ENCODE data around the gene CTNNA3. TPM values are rescaled to one million over a fixed set of nuclear protein-coding genes. Genes with fewer than 3 reads are reported as not detected.

CTNNA3 gene
- total RNA-seq, 1 experiment from 2014 or later = 0.20 TPM

DNA sequence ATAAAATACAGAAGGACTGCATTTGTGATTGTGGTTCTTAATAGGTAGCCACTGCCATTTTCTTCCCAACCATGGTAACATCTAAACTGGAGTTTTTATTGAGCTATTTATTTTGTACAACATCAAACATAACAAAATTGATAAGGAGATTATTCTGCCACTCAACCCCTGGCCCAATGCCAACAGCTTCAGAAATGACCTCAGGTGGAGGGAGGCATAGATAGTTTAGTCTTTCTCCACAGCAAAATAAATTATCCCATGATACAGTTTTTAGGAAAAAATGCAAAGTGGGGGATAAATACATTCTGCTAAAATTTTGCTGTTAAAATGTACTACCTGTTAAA lies 712.5 kb downstream of the CTNNA3 start:
- ChIA-PET POLR2A (no interaction called here), CTCF (no interaction called here)
- H3K4me3 ChIP-seq (ENCODE audit: low read depth, low read length) = no peak overlapping the region
- H3K36me3 ChIP-seq (ENCODE audit: control insufficient read depth, insufficient read depth, low read length) = no peaks in the 10 kb centered on the region
- H3K4me1 Mint-ChIP-seq (ENCODE audit: low read depth, unreplicated experiment) = no peaks in the 10 kb centered on the region
- TF ChIP-seq, protein P1, sequence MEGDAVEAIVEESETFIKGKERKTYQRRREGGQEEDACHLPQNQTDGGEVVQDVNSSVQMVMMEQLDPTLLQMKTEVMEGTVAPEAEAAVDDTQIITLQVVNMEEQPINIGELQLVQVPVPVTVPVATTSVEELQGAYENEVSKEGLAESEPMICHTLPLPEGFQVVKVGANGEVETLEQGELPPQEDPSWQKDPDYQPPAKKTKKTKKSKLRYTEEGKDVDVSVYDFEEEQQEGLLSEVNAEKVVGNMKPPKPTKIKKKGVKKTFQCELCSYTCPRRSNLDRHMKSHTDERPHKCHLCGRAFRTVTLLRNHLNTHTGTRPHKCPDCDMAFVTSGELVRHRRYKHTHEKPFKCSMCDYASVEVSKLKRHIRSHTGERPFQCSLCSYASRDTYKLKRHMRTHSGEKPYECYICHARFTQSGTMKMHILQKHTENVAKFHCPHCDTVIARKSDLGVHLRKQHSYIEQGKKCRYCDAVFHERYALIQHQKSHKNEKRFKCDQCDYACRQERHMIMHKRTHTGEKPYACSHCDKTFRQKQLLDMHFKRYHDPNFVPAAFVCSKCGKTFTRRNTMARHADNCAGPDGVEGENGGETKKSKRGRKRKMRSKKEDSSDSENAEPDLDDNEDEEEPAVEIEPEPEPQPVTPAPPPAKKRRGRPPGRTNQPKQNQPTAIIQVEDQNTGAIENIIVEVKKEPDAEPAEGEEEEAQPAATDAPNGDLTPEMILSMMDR (IDR thresholded peaks at IDR 0.05; ENCODE audit: insufficient read depth in 1 of 2, low read depth in 1 of 2, low read length in 1 of 2, severe bottlenecking in 1 of 2, unreplicated experiment in 1 of 2) = no peak
- no peaks in the 10 kb centered on the region for H3K9me3 Mint-ChIP-seq (ENCODE audit: unreplicated experiment)
- BruUV-seq (replicated peaks) = no TSS peak
- intact Hi-C loops (cut with micrococcal nuclease; ENCODE audit: unreplicated experiment) = no loop called here
- H3K9me3 ChIP-seq = no peaks in the 10 kb centered on the region
- no peak overlapping the region for H3K4me3 Mint-ChIP-seq (ENCODE audit: unreplicated experiment)
- no peak overlapping the region for H3K27ac Mint-ChIP-seq (ENCODE audit: unreplicated experiment)
- peaks cover 6% of the 10 kb centered on the region for H3K27me3 Mint-ChIP-seq (ENCODE audit: insufficient read depth, unreplicated experiment)
- H3K36me3 Mint-ChIP-seq (ENCODE audit: insufficient read depth, unreplicated experiment) = no peaks in the 10 kb centered on the region
- H3K4me1 ChIP-seq = no peaks in the 10 kb centered on the region
- DNase-seq = no peak
- H3K27me3 ChIP-seq (replicated peaks; ENCODE audit: control insufficient read depth, insufficient read depth, low read length) = no peaks in the 10 kb centered on the region

DNA sequence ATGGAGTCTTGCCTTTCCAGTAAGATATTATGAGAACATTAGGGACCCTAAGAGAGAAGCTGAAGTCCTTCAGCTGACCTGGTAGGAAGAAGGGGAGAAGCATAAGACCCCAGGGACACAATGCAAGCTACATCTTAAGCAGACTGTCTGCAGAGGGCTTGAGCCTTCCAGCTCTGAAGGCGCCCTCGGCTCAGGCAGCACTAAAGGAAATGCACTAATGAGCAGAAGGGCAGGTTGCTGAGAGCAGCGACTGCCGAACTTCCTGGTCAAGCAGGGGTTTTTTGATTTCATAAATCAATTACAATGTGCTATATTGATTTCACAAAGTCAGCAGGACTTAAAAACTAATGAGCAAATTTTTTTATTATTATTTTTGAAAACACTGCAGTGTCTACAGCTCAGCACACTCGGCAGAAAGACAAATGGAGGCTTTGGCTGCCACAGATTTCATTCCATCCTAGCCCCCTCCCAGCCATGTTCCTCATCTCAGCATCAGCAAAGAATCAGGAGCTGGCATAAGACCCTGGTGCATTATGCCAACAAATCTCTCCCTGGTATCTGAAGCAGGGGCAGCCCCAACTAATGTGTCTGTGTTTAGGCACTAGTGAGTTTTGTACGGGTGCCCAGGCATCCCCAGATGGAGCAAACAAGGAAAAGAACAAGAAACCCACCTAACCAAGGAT lies 713.1 kb downstream of the CTNNA3 start:
- ChIA-PET POLR2A (no interaction called here), CTCF (no interaction called here)
- BruUV-seq (replicated peaks) = no TSS peak
- Mint-ChIP-seq H3K27me3 (ENCODE audit: insufficient read depth, unreplicated experiment) (peaks cover 6% of the 10 kb centered on the region), H3K36me3 (ENCODE audit: insufficient read depth, unreplicated experiment) (no peaks in the 10 kb centered on the region), H3K27ac (ENCODE audit: unreplicated experiment) (no peak overlapping the region), H3K4me3 (ENCODE audit: unreplicated experiment) (no peak overlapping the region), H3K9me3 (ENCODE audit: unreplicated experiment) (no peaks in the 10 kb centered on the region), H3K4me1 (ENCODE audit: low read depth, unreplicated experiment) (no peaks in the 10 kb centered on the region)
- Histone ChIP-seq H3K36me3 (ENCODE audit: control insufficient read depth, insufficient read depth, low read length) (no peaks in the 10 kb centered on the region), H3K27me3 (replicated peaks; ENCODE audit: control insufficient read depth, insufficient read depth, low read length) (no peaks in the 10 kb centered on the region), H3K4me1 (no peaks in the 10 kb centered on the region), H3K9me3 (no peaks in the 10 kb centered on the region), H3K4me3 (ENCODE audit: low read depth, low read length) (no peak overlapping the region)
- TF ChIP-seq, protein P1 (IDR thresholded peaks at IDR 0.05; ENCODE audit: insufficient read depth in 1 of 2, low read depth in 1 of 2, low read length in 1 of 2, severe bottlenecking in 1 of 2, unreplicated experiment in 1 of 2) = no peak
- DNase-seq = no peak
- intact Hi-C loops (cut with micrococcal nuclease; ENCODE audit: unreplicated experiment) = no loop called here

DNA sequence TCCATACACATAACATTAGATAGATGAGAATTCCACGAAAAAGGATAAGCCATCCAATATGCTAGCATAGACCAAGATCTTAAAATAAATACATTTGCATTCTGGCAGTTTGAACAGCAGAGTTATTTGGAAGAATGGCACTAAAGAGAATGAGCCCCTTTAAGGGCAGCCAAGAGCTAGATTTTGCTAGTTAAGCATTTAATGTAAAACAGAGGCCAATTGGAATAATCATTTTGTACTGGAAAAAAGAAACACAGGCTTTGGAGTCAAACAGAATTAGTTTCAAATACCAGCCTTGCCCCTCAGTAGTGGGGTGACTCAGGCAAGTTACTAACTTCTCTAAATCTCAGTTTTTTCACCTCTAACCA lies 714.0 kb downstream of the CTNNA3 start:
- H3K36me3 ChIP-seq (ENCODE audit: control insufficient read depth, insufficient read depth, low read length) = no peaks in the 10 kb centered on the region
- H3K4me3 ChIP-seq (ENCODE audit: low read depth, low read length) = no peak overlapping the region
- DNase-seq = no peak
- intact Hi-C loops (cut with micrococcal nuclease; ENCODE audit: unreplicated experiment) = no loop called here
- H3K4me1 Mint-ChIP-seq (ENCODE audit: low read depth, unreplicated experiment) = no peaks in the 10 kb centered on the region
- H3K4me1 ChIP-seq = no peaks in the 10 kb centered on the region
- TF ChIP-seq, protein P1 (IDR thresholded peaks at IDR 0.05; ENCODE audit: insufficient read depth in 1 of 2, low read depth in 1 of 2, low read length in 1 of 2, severe bottlenecking in 1 of 2, unreplicated experiment in 1 of 2) = no peak
- no TSS peak for BruUV-seq (replicated peaks)
- peaks cover 5% of the 10 kb centered on the region for H3K27me3 Mint-ChIP-seq (ENCODE audit: insufficient read depth, unreplicated experiment)
- H3K9me3 ChIP-seq = no peaks in the 10 kb centered on the region
- H3K27me3 ChIP-seq (replicated peaks; ENCODE audit: control insufficient read depth, insufficient read depth, low read length) = no peaks in the 10 kb centered on the region
- POLR2A ChIA-PET = no interaction called here
- CTCF ChIA-PET = no interaction called here
- H3K27ac Mint-ChIP-seq (ENCODE audit: unreplicated experiment) = no peak overlapping the region
- no peaks in the 10 kb centered on the region for H3K9me3 Mint-ChIP-seq (ENCODE audit: unreplicated experiment)
- H3K36me3 Mint-ChIP-seq (ENCODE audit: insufficient read depth, unreplicated experiment) = no peaks in the 10 kb centered on the region
- no peak overlapping the region for H3K4me3 Mint-ChIP-seq (ENCODE audit: unreplicated experiment)

Data from Caco-2 (cell line).